ENCODE results near the gene LPCAT1.
"Not testable (repeated sequence)": the region's sequence is repeated elsewhere in the genome, so short reads cannot be mapped to it uniquely, and the experiment has no call there.

The LPCAT1 gene

GRCh38 chr5:1520791-1521453, 2.8 kb downstream of the LPCAT1 start:
- no peak for DNase-seq

- DNase-seq = no peak
Measured at GRCh38 chr5:1519631-1520210, 4.0 kb downstream of the LPCAT1 start.

- DNase-seq = no peak
Measured at GRCh38 chr5:1517838-1518237, 5.9 kb downstream of the LPCAT1 start.

GRCh38 chr5:1516615-1517601, 6.9 kb downstream of the LPCAT1 start:
- DNase-seq = no peak

GRCh38 chr5:1515921-1516571, 7.7 kb downstream of the LPCAT1 start:
- DNase-seq = no peak

GRCh38 chr5:1515311-1515920, 8.3 kb downstream of the LPCAT1 start:
- DNase-seq = no peak

- DNase-seq = not testable (repeated sequence)
Measured at GRCh38 chr5:1514819-1515310, 8.9 kb downstream of the LPCAT1 start.

- no peak for DNase-seq
Measured at GRCh38 chr5:1514027-1514818, 9.5 kb downstream of the LPCAT1 start.

GRCh38 chr5:1513326-1514026, 10.3 kb downstream of the LPCAT1 start:
- DNase-seq = no peak

GRCh38 chr5:1512541-1513291, 11.0 kb downstream of the LPCAT1 start:
- DNase-seq = no peak

GRCh38 chr5:1511651-1512540, 11.9 kb downstream of the LPCAT1 start:
- DNase-seq = peak; percentile 1

- DNase-seq = peak; percentile 1
Measured at GRCh38 chr5:1511048-1511447, 12.7 kb downstream of the LPCAT1 start.

GRCh38 chr5:1510631-1511030, 13.1 kb downstream of the LPCAT1 start:
- peak; percentile 1 for DNase-seq

- peak; percentile 0 for DNase-seq
Measured at GRCh38 chr5:1510151-1510561, 13.6 kb downstream of the LPCAT1 start.

- DNase-seq = peak; percentile 1
Measured at GRCh38 chr5:1509346-1510085, 14.2 kb downstream of the LPCAT1 start.

GRCh38 chr5:1508659-1509290, 15.0 kb downstream of the LPCAT1 start:
- no peak for DNase-seq

- DNase-seq = no peak
Measured at GRCh38 chr5:1507961-1508658, 15.7 kb downstream of the LPCAT1 start.

All from effector CD4-positive, alpha-beta T cell (primary cell).